Stimulated activated CD4-positive, alpha-beta T cell treated with anti-CD3 and anti-CD28 coated beads, Interleukin-4, amount 100 ng/mL, for 24 hours (primary cell): ENCODE results near the gene PNP.
"Not testable (repeated sequence)": the region's sequence is repeated elsewhere in the genome, so short reads cannot be mapped to it uniquely, and the experiment has no call there.

Experiments used
- DNase-seq: peaks from one replicate; pipeline ENCODE4 v3.0.0-alpha.2; 2020

The PNP gene

GRCh38 chr14:20493634-20494033 lies 24.4 kb downstream of the PNP start:
- no peak for DNase-seq

- DNase-seq: no peak
These were observed 25.9 kb downstream of the PNP start for GRCh38 chr14:20494935-20495766.

GRCh38 chr14:20498622-20499021 lies 29.4 kb downstream of the PNP start:
- no peak for DNase-seq

- no peak for DNase-seq
These were observed 29.9 kb downstream of the PNP start for GRCh38 chr14:20499108-20499507.

- DNase-seq: no peak
These were observed 30.7 kb downstream of the PNP start for GRCh38 chr14:20499881-20500280.

GRCh38 chr14:20501346-20501745 lies 32.1 kb downstream of the PNP start:
- DNase-seq: no peak

- no peak for DNase-seq
These were observed 34.7 kb downstream of the PNP start for GRCh38 chr14:20503898-20504297.

GRCh38 chr14:20506276-20506675 lies 37.1 kb downstream of the PNP start:
- not testable (repeated sequence) for DNase-seq

GRCh38 chr14:20506752-20507151 lies 37.5 kb downstream of the PNP start:
- DNase-seq: not testable (repeated sequence)

- not testable (repeated sequence) for DNase-seq
These were observed 38.3 kb downstream of the PNP start for GRCh38 chr14:20507537-20507936.

GRCh38 chr14:20508367-20508766 lies 39.2 kb downstream of the PNP start:
- DNase-seq: no peak

- DNase-seq: no peak
These were observed 43.1 kb downstream of the PNP start for GRCh38 chr14:20512177-20512905.

GRCh38 chr14:20515846-20516245 lies 46.6 kb downstream of the PNP start:
- DNase-seq: no peak

- DNase-seq: no peak
These were observed 47.7 kb downstream of the PNP start for GRCh38 chr14:20516921-20517320.

GRCh38 chr14:20522332-20522731 lies 53.1 kb downstream of the PNP start:
- no peak for DNase-seq

GRCh38 chr14:20524027-20524426 lies 54.8 kb downstream of the PNP start:
- DNase-seq: no peak
